Measurements from ENCODE around the gene HABP2.

GRCh38 chr10:113573368-113573767 lies 20.5 kb downstream of the HABP2 start:
- TF ChIP-seq CTCF (IDR thresholded peaks at IDR 0.05), result no peak
- no peak for TF ChIP-seq POLR2A (IDR thresholded peaks at IDR 0.05)
- TF ChIP-seq EP300 (IDR thresholded peaks at IDR 0.05), result no peak

Measured in stomach (tissue), 4 donors.